Upper lobe of left lung (tissue), 6 donors: Measurements from ENCODE around the gene C2CD2L. TPM values are rescaled to one million over a fixed set of nuclear protein-coding genes. Genes with fewer than 3 reads are reported as not detected.

ENCODE experiments used
- ATAC-seq, 2 donors: fragments of 200-7000 bp; cut with Tn5 transposase; one replicate each; pipeline ENCODE4 v1.9.1; 2022; ENCODE audit warnings: mild to moderate bottlenecking in 2 of 2, moderate library complexity in 2 of 2; ENCODE audit not compliant: low FRiP score in 2 of 2
- DNase-seq, 2 donors: peaks; one replicate each; pipeline ENCODE4 v3.0.0-alpha.2; 2019 to 2020
- H3K27ac ChIP-seq, 4 donors: fragments of 200-600 bp; sonication (generic); one replicate each; pipeline ENCODE4 v1.5.1; 2016 to 2019
- H3K27me3 ChIP-seq, 4 donors: fragments of 200-600 bp; sonication (generic); one replicate each; pipeline ENCODE4 v1.5.1; 2017 to 2019
- H3K36me3 ChIP-seq, 4 donors: fragments of 200-600 bp; sonication (generic); one replicate each; pipeline ENCODE4 v1.5.1; 2016 to 2019
- H3K4me1 ChIP-seq, 4 donors: fragments of 200-600 bp; sonication (generic); one replicate each; pipeline ENCODE4 v1.5.1; 2018 to 2019
- H3K4me3 ChIP-seq, 4 donors: fragments of 200-600 bp; sonication (generic); one replicate each; pipeline ENCODE4 v1.5.1; 2017 to 2019; ENCODE audit warnings: mild to moderate bottlenecking in 2 of 4, moderate library complexity in 1 of 4
- H3K9me3 ChIP-seq, 4 donors: fragments of 200-600 bp; sonication (generic); one replicate each; pipeline ENCODE4 v1.5.1; 2018 to 2019
- EP300 ChIP-seq, 4 donors: sonication (generic); formaldehyde crosslinking; IDR thresholded peaks; one replicate each; pipeline ENCODE4 v1.5.1; 2017; ENCODE audit warnings: antibody characterized with exemption in 4 of 4, control low read depth in 2 of 4
- POLR2A ChIP-seq, 4 donors: fragments of 450-650 bp; IDR thresholded peaks; one replicate each; pipeline ENCODE4 v1.5.1; 2016 to 2017; ENCODE audit warnings: antibody characterized with exemption in 4 of 4, mild to moderate bottlenecking in 2 of 4
- POLR2AphosphoS5 ChIP-seq, 2 donors: sonication (generic); formaldehyde crosslinking; IDR thresholded peaks; one replicate each; pipeline ENCODE4 v1.5.1; 2017; ENCODE audit warnings: antibody characterized with exemption in 2 of 2
- WGBS, 2 donors: methylation state at CpG; one replicate each; pipeline ENCODE4 v1.1.5; 2017 to 2018; 5-methylcytosine and 5-hydroxymethylcytosine counted together
- total RNA-seq, 6 donors: library from RNA; depleted of rRNA in 4 of 6; stranded (reverse); fragments of >200 nt in 4 of 6; gene quantifications; one replicate each; pipeline versions ENCODE4 v1.1.0 to v1.2.1, GENCODE V29; 2016 to 2021
- TF ChIP-seq, protein P1 (sequence below), 6 experiments: fragments of 450-650 bp in 4 of 6; fragments of 200-600 bp in 2 of 6; sonication (generic) in 2 of 6; IDR thresholded peaks; one replicate each; pipeline ENCODE4 v1.5.1; 2016 to 2019; ENCODE audit warnings: antibody characterized with exemption in 6 of 6
- donor health status: DM: no; HTN: no; CAD: no; lungs with moderate emphysema.
- donor health status: DM: no; HTN: yes; CAD: no; lungs with severe emphysema.

The C2CD2L gene
- total RNA-seq, 6 donors from 2014 or later, result 13.0 to 26.2 (median 19.8) TPM

DNA sequence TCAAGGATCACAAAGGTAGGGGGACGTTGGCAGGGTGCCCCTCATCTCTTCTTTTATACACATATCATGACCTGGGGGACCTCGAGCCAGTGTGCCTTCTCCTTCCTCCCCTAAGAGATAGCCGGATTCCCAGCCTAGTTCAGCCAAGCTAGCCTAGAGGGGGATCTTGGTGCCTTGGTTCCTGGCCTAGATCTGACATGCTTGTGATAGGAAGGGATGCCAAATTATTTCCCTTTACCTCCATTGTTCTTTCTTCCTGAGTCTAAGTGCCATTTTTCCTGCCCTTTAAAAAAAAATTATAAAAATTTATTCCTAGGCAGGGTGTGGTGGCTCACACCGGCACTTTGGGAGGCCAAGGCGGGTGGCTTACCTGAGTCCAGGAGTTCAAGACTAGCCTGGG, 7.2 kb downstream of the C2CD2L start:
- WGBS, 2 donors, result 73 to 84% methylated on average over 5 of the region's 5 CpGs
- H3K27ac ChIP-seq, result peak overlapping the region in 1 of 4 donors; percentile 0
- ATAC-seq (no peak), DNase-seq (no peak)
- H3K4me3 ChIP-seq, result no peak overlapping the region
- H3K36me3 ChIP-seq, result peaks cover 22 to 69% (median 50%) of the 10 kb centered on the region in 4 donors
- H3K4me1 ChIP-seq, result peaks cover under 1 to 14% (median 2%) of the 10 kb centered on the region in 4 donors
- H3K27me3 ChIP-seq, result no peaks in the 10 kb centered on the region
- H3K9me3 ChIP-seq, result no peaks in the 10 kb centered on the region
- TF ChIP-seq POLR2A (IDR thresholded peaks at IDR 0.05) (no peak), POLR2AphosphoS5 (IDR thresholded peaks at IDR 0.05) (no peak), EP300 (IDR thresholded peaks at IDR 0.05) (no peak)
- TF ChIP-seq, protein P1, sequence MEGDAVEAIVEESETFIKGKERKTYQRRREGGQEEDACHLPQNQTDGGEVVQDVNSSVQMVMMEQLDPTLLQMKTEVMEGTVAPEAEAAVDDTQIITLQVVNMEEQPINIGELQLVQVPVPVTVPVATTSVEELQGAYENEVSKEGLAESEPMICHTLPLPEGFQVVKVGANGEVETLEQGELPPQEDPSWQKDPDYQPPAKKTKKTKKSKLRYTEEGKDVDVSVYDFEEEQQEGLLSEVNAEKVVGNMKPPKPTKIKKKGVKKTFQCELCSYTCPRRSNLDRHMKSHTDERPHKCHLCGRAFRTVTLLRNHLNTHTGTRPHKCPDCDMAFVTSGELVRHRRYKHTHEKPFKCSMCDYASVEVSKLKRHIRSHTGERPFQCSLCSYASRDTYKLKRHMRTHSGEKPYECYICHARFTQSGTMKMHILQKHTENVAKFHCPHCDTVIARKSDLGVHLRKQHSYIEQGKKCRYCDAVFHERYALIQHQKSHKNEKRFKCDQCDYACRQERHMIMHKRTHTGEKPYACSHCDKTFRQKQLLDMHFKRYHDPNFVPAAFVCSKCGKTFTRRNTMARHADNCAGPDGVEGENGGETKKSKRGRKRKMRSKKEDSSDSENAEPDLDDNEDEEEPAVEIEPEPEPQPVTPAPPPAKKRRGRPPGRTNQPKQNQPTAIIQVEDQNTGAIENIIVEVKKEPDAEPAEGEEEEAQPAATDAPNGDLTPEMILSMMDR (IDR thresholded peaks at IDR 0.05), result no peak

DNA sequence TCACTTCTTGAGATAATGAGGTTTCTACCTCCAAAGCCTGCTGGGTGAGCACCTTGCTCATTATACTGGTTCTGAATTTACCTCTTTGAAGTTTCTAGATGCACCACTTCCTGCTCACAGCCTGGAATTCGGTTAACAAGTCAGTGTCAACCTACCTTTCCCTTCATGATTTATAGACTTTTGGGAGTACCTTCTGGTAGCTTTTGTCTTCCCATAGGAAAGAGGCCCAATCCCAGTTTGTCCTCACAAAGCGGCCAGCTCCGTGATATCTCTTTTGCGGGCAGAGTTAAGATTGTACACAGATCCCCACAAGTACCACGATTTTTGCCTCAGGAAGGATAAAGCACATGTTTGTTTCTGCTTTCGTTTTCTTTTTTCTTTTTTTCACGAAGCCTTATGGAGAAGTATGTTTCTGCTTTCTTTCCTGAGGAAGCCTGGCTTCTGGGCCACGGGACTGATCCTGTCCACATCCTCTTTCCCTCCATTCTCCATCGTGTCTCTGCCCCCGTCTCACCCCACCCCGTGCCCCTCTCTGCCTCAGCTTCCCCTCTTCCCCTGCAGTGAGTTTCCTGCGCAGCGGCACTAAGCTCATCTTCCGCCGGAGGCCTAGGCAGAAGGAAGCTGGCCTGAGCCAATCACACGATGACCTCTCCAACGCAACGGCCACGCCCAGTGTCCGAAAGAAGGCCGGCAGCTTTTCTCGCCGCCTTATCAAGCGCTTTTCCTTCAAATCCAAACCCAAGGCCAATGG, 8.5 kb downstream of the C2CD2L start:
- DNase-seq, result peak in 1 of 2 donors; percentile 69
- TF ChIP-seq, protein P1 (IDR thresholded peaks at IDR 0.05), result no peak
- TF ChIP-seq POLR2A (IDR thresholded peaks at IDR 0.05), result peak in 1 of 4 donors; percentile 37
- peak overlapping the region; percentile 49 to 83 (median 74) for H3K27ac ChIP-seq
- H3K36me3 ChIP-seq, result peaks cover 22 to 62% (median 47%) of the 10 kb centered on the region in 4 donors
- H3K4me1 ChIP-seq, result peaks cover 2 to 6% (median 3%) of the 10 kb centered on the region in 4 donors
- peak overlapping the region in 3 of 4 donors; percentile 6 to 35 (median 18) for H3K4me3 ChIP-seq
- 60 to 65% methylated on average over 24 of the region's 24 CpGs for WGBS, 2 donors
- no peaks in the 10 kb centered on the region for H3K27me3 ChIP-seq
- H3K9me3 ChIP-seq, result no peaks in the 10 kb centered on the region
- ATAC-seq, result peak in 1 of 2 donors; percentile 83

DNA sequence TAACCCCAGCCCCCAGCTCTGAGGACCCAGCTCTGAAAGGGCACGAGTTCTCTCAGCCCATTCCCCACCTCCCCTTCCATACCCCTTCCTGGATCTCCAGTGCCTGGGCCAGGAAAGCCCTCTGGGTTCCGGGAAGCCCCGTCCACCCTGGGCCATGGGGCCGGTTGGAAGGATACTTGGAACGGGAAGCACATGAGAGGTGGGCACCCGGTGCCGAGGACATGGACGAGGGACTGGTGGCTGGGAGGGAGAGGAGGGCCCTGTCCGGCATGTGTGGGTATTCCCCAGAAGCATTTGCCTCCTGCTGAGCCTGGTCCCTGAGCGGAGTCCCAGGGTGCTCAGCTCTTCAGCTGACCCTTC, 9.1 kb downstream of the C2CD2L start:
- WGBS, 2 donors, result 85 to 91% methylated on average over 10 of the region's 10 CpGs
- H3K4me3 ChIP-seq, result peak overlapping the region in 2 of 4 donors; percentile 18 to 35
- DNase-seq, result no peak
- H3K9me3 ChIP-seq, result no peaks in the 10 kb centered on the region
- H3K27me3 ChIP-seq, result no peaks in the 10 kb centered on the region
- TF ChIP-seq POLR2AphosphoS5 (IDR thresholded peaks at IDR 0.05) (no peak), POLR2A (IDR thresholded peaks at IDR 0.05) (no peak), EP300 (IDR thresholded peaks at IDR 0.05) (no peak)
- TF ChIP-seq, protein P1 (IDR thresholded peaks at IDR 0.05), result no peak
- no peak for ATAC-seq
- peaks cover 17 to 56% (median 43%) of the 10 kb centered on the region in 4 donors for H3K36me3 ChIP-seq
- peak overlapping the region; percentile 49 to 83 (median 74) for H3K27ac ChIP-seq
- H3K4me1 ChIP-seq, result peaks cover 4 to 9% (median 6%) of the 10 kb centered on the region in 4 donors

DNA sequence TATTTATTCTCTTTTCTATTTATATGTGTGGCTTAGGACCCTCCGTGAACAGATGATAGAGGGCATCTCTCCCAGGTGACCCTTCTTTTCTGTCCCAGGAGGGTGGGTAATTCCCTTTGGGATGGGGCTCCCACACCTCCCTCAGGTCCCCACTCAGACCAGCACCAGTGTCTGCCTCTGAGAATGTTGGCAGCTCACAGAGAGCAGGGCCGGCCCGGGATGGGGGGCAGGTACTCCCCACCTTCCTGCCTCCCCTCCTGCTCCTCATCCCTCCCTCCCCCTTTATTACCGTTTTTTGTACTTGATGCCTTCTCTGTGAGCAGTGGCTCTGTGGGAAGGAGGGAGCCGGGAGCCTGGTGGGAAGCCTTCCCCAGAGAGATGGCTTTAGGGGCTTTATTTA, 9.5 kb downstream of the C2CD2L start:
- Histone ChIP-seq H3K27ac (peak overlapping the region in 3 of 4 donors; percentile 72 to 83 (median 77)), H3K9me3 (no peaks in the 10 kb centered on the region), H3K4me3 (no peak overlapping the region), H3K27me3 (no peaks in the 10 kb centered on the region), H3K36me3 (peaks cover 15 to 52% (median 40%) of the 10 kb centered on the region in 4 donors), H3K4me1 (peaks cover 4 to 9% (median 6%) of the 10 kb centered on the region in 4 donors)
- no peak for TF ChIP-seq POLR2AphosphoS5 (IDR thresholded peaks at IDR 0.05)
- TF ChIP-seq, protein P1 (IDR thresholded peaks at IDR 0.05), result no peak
- DNase-seq, result no peak
- no peak for ATAC-seq
- 75 to 82% methylated on average over 5 of the region's 5 CpGs for WGBS, 2 donors
